NB4 (cell line): ENCODE data around the gene CYP2C18.

Experiments
- DNase-seq: peaks from one replicate; pipeline ENCODE4 v3.0.0; 2010; ENCODE audit warnings: low read depth
- H3K4me3 ChIP-seq: one replicate; pipeline ENCODE4 v1.5.1; 2011; ENCODE audit warnings: mild to moderate bottlenecking, low read depth, low read length, moderate library complexity
- CTCF ChIP-seq: IDR thresholded peaks from one replicate; pipeline ENCODE4 v1.5.1; 2012; ENCODE audit warnings: low read depth, low read length
- MAX ChIP-seq: IDR thresholded peaks from 2 replicates; pipeline ENCODE4 v1.6.1; 2011; ENCODE audit warnings: low read depth, low read length
- MYC ChIP-seq: IDR thresholded peaks from 2 replicates; pipeline ENCODE4 v1.6.1; 2011; ENCODE audit warnings: low read depth, low read length
- POLR2A ChIP-seq: IDR thresholded peaks from 2 replicates; pipeline ENCODE4 v1.6.1; 2011; ENCODE audit warnings: mild to moderate bottlenecking; ENCODE audit not compliant: insufficient read length; ENCODE audit errors: extremely low read depth

The CYP2C18 gene

GRCh38 chr10:94725871-94726270 lies 42.3 kb downstream of the CYP2C18 start:
- H3K4me3 ChIP-seq = no peak overlapping the region
- no peak for TF ChIP-seq MAX
- TF ChIP-seq POLR2A = no peak
- TF ChIP-seq CTCF = no peak
- TF ChIP-seq MYC = no peak
- DNase-seq = no peak

GRCh38 chr10:94735197-94735596 lies 51.7 kb downstream of the CYP2C18 start:
- no peak overlapping the region for H3K4me3 ChIP-seq
- TF ChIP-seq POLR2A = no peak
- TF ChIP-seq MAX = no peak
- no peak for TF ChIP-seq CTCF
- TF ChIP-seq MYC = no peak
- DNase-seq = no peak

- no peak for TF ChIP-seq POLR2A
- no peak for TF ChIP-seq MYC
- TF ChIP-seq MAX = no peak
- no peak for TF ChIP-seq CTCF
- no peak for DNase-seq
- no peak overlapping the region for H3K4me3 ChIP-seq
Observed at GRCh38 chr10:94738588-94738987, 55.1 kb downstream of the CYP2C18 start.

- TF ChIP-seq POLR2A (no peak), CTCF (no peak), MYC (no peak), MAX (no peak)
- DNase-seq = no peak
- H3K4me3 ChIP-seq = no peak overlapping the region
Observed at GRCh38 chr10:94747137-94747536, 63.6 kb downstream of the CYP2C18 start.

GRCh38 chr10:94747838-94748237 lies 64.3 kb downstream of the CYP2C18 start:
- TF ChIP-seq CTCF (no peak), POLR2A (no peak), MAX (no peak)

GRCh38 chr10:94757916-94758315 lies 74.4 kb downstream of the CYP2C18 start:
- H3K4me3 ChIP-seq = no peak overlapping the region
- DNase-seq = no peak
- TF ChIP-seq MAX = no peak
- TF ChIP-seq CTCF = no peak
- no peak for TF ChIP-seq POLR2A
- TF ChIP-seq MYC = no peak

More at GRCh38 chr10:94747838-94748237, 64.3 kb downstream of the CYP2C18 start:
- no peak overlapping the region for H3K4me3 ChIP-seq
- no peak for DNase-seq
